ENCODE data around the gene RTN4R. TPM values are rescaled to one million over a fixed set of nuclear protein-coding genes. Genes with fewer than 3 reads are reported as not detected.

RTN4R gene
- polyA plus RNA-seq, 3 donors: 4.6 to 10.3 (median 7.1) TPM

DNA sequence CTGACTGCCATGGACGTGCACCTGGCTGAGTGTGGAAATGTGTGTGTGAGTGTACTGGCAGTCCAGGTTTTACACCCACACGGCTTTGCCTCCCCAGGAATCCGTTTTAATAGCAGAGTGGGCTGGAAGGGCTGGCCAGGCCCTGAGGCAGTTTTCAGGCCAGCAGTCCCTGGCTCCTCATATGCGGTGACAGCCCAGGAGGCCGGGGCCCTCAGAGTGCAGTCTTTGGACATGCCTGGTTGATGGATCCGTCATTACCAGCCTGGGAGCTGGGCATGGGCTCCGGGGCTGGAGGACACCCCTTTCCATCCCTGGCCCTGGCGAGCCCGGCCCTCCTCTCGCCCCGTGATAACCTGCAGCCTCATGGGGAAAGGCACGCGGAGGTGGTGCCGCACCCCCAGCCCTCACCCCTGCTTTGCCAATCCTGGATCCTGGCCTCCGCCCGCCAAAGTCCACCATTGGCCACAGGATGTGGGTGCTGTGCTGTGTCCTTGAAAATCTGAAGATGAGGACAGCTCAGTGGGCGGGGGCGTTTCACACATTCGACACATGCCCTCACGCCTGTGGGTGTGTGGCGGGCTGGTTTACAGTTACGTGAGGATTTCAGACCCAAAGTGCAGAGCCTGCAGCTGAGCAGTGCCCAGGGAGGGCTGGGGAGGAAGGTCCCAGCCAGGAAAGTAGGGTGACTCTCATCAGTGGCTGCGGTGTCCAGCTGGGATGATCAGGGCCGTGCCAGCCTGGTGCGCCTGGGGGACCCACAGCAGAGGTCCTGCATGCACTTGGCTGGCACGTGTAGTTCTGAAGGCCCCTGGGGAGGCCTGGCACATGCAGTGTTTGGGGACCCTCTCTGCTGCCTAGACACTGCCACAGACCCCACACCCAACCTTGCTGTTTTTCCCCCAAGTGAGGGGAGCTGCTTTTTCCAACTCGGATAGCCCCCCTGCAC, 55.1 kb downstream of the RTN4R start:
- no peak for DNase-seq (ENCODE audit: extremely low read depth in 1 of 11, low read depth in 9 of 11, low spot score in 4 of 11)

DNA sequence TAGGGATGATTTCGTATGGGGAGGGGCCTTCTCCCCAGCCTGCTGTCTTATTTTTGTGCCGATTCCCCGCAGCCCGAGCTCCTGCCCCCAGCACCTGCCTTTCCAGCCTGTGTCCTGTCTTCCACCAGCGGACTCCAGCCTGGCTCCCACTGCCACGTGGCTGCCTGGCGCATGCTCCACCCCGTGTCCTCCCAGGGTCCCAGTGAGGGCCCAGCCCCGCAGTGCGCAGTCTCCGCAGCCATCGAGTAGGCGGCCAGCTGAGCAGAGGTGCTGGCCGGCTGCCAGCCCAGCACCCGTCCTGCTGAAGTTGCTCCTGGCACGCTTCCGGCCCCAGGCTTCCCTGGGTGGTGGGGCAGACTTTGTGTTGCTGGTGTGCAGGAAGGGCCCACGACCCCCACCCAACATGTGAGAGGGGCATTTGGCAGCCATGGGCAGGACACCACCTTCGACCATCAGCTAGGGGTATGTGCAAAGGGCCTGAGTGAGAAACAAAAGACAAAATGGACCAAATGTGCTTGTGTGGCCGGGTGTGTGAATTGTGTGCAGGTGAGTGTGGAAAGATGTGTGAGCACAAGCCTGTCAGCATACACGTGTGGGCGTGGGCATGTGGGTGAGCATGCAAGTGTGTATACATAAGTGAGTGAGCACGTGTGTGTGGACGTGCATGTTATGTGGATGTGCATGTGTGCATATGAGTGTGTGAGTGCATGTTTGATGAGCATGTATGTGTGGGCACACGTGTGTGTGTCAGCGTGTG, 55.9 kb downstream of the RTN4R start:
- DNase-seq (ENCODE audit: extremely low read depth in 1 of 11, low read depth in 9 of 11, low spot score in 4 of 11): no peak

DNA sequence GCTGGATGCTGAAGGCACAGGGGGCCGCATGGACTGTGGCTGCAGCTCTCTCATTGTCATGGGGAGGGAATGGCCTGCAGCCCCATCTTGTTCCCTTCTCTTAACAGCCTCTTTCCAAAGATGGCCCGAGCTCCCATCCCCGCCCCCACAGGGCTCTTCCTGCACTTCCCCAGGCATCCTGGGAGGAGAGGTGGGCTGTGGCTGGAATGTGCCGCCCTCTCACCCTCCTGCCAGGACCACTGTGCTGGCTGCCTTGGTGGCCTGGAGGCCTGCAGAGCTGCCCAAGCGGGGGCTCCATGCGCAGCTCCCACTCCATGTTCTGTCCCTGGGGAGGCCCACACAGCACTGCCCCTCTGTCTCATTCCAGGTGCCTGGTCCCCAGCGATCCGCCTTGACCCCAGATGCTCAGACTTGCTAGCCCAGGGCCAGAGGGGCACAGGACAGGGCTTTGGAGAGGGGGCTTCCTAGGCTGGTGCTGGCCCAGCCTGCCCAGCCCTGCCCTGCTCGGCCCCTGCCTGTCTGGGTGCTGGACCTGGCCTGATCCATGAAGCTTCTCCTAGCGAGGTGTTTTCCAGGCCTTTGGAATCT, 56.6 kb downstream of the RTN4R start:
- DNase-seq (ENCODE audit: extremely low read depth in 1 of 11, low read depth in 9 of 11, low spot score in 4 of 11): no peak

GRCh38 chr22:20210473-20211059, 57.6 kb downstream of the RTN4R start:
- DNase-seq (ENCODE audit: extremely low read depth in 1 of 11, low read depth in 9 of 11, low spot score in 4 of 11): no peak

DNA sequence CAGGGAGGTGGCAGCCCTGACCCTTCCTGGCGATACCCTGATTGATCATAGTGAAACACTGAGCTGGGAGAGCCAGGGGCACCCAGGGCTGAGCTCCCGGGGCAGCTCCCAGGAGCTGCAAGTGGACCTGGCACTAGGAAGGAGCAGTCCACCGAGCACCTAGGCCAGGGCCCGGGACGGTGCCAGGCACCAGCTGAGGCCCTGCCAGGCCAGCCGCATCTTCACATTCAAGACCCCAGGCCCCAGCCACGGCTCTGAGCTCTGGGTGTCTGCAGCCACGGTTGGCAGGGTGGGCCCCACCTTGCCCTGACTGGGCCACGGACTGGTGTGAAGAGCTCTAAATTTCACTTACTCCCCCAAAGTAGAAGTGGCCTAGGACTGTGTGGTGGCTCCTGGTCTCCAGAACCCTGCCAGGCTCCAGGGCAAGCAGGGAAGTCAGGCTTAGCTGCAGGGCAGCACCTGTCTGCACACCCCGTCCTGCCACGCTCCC, 58.3 kb downstream of the RTN4R start:
- no peak for DNase-seq (ENCODE audit: extremely low read depth in 1 of 11, low read depth in 9 of 11, low spot score in 4 of 11)

- no peak for DNase-seq (ENCODE audit: extremely low read depth in 1 of 11, low read depth in 9 of 11, low spot score in 4 of 11)
Observed at GRCh38 chr22:20208713-20209310, 59.3 kb downstream of the RTN4R start.

DNA sequence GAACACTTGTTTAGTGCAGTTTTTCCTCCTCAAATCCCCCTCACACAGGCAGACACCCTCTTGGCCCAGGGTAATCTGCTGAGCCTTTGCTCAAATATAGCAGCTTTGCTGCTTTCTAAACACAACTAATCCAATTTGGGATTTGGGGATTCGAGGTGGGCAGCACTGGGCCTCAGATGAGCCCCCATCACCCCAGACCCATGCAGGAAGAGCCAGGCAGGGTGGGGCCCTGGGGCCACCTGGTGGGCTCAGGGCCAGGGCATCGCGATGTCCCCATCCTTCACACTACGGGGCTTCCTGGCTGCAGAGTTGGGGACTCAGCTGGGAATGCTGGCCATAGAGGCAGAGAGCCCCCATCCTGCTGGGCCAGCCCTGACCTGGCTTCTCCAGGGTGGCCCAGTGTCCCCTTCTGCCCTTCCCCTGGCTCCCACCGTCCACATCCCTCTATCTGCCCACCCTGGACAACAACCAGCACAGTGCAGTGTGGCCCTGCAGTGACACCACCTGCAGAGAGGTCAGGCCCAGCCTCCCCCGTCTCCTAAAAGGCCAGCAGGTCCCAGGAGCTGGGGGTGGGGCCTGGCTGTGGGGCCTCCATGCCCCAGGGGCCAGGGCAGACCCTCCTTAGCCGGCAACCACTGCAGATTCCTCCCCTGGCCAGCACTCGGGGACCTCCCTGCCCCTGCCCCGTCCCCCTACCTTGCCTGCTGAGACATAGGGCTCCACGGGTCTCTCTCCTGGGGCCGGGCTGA, 60.7 kb downstream of the RTN4R start:
- DNase-seq (ENCODE audit: extremely low read depth in 1 of 11, low read depth in 9 of 11, low spot score in 4 of 11): no peak

- no peak for DNase-seq (ENCODE audit: extremely low read depth in 1 of 11, low read depth in 9 of 11, low spot score in 4 of 11)
Observed at GRCh38 chr22:20206709-20207215, 61.4 kb downstream of the RTN4R start.

GRCh38 chr22:20205964-20206708, 62.0 kb downstream of the RTN4R start:
- peak in 4 of 11 donors; percentile 54 to 70 (median 68) for DNase-seq (ENCODE audit: extremely low read depth in 1 of 11, low read depth in 9 of 11, low spot score in 4 of 11)

DNA sequence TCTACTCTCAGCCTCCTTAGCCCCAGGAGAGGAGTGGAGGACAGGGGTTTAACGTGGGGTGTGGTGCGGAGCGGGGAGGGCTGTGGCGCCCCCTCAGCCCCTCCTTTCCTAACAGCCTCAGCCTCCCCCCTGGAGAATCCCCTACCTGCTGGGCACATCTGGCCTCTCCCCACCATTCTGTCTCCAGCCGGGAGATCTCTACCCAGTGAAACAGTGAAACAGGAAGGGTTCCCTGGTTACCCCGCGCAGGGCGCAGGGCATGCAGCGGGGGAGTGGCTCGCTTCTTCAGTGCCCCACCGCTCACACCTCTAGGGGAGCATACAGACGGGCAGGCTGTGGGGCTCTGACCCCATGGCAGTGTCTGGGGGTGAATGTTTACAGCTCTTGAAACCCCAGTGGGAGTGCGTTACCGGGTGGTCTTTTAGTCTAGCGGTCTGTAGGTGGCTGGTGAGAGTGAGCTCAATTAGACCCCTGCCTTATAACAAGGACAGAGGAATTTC, 62.6 kb downstream of the RTN4R start:
- no peak for DNase-seq (ENCODE audit: extremely low read depth in 1 of 11, low read depth in 9 of 11, low spot score in 4 of 11)

- DNase-seq (ENCODE audit: extremely low read depth in 1 of 11, low read depth in 9 of 11, low spot score in 4 of 11): peak in 1 of 11 donors; percentile 15
Observed at GRCh38 chr22:20204806-20205205, 63.3 kb downstream of the RTN4R start.

GRCh38 chr22:20204311-20204710, 63.8 kb downstream of the RTN4R start:
- no peak for DNase-seq (ENCODE audit: extremely low read depth in 1 of 11, low read depth in 9 of 11, low spot score in 4 of 11)

DNA sequence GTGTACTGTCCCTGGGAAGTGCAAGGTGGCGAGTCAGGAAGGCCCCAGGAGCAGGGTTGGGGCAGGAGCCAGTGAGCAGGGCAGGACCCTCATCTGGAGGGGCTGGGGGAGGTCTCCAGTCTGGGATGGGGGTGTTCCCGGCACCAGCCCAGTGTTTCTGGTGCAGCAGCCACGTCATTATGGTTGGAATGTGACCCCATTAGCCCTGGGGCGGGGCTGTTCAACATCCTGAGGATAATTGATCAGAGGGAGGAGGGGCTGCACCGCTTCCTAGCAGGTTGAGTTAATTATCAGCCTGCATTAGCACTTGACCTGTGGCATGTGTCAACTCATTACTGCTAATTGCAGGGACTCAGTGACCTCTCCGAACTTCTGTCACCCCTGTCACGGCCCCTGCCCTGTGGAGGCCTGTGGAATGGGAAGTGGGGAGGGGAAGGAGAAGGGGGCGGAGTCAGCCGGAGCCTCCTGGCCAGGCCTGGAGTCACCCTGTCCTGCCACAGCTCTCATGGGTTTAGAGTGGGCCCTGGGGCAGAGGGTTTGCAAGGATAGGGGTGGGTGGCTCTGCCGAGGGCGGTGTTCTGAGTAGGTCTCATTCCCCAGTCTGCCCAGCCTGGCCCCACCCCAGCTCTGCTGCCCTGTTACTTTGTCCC, 64.4 kb downstream of the RTN4R start:
- peak in 2 of 11 donors; percentile 18 to 41 for DNase-seq (ENCODE audit: extremely low read depth in 1 of 11, low read depth in 9 of 11, low spot score in 4 of 11)

DNA sequence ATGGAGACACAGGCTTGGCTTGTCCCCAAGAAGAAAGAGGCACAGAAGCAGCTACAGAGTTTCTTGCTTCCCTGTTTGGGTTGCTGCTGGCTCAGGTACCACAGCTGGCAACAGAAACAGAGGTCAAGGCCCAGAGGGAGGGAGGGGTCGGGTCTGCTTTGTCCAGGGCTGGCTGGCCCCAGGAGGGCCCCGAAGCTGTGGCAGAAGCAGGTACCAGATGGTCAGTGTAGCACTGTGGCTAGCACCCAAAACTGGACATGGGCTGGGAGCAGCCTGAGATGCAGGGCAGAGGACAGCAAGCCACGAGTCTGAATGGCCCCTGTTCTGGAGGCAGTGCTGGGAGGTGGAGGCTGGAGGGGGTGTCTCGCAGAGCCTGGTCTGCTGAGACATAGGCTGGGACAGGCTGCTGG, 65.0 kb downstream of the RTN4R start:
- no peak for DNase-seq (ENCODE audit: extremely low read depth in 1 of 11, low read depth in 9 of 11, low spot score in 4 of 11)

- DNase-seq (ENCODE audit: extremely low read depth in 1 of 11, low read depth in 9 of 11, low spot score in 4 of 11): no peak
Observed at GRCh38 chr22:20201837-20202392, 66.2 kb downstream of the RTN4R start.

GRCh38 chr22:20199906-20200305, 68.2 kb downstream of the RTN4R start:
- DNase-seq (ENCODE audit: extremely low read depth in 1 of 11, low read depth in 9 of 11, low spot score in 4 of 11): no peak
